GM12878 (cell line): ENCODE data around the gene PRKAR2B. TPM values are rescaled to one million over a fixed set of nuclear protein-coding genes. Genes with fewer than 3 reads are reported as not detected.
"Not testable (repeated sequence)": the region's sequence is repeated elsewhere in the genome, so short reads cannot be mapped to it uniquely, and the experiment has no call there.

Experiments used
- ATAC-seq: fragments of 200-7000 bp; cut with Tn5 transposase; 3 replicates; pipeline ENCODE4 v1.9.1; 2020; ENCODE audit warnings: mild to moderate bottlenecking, moderate library complexity
- BruUV-seq: library from RNA; stranded (reverse); fragments of 400-500 nt; replicated peaks from 2 replicates; lab custom pipeline; 2021; lab: Mats Ljungman, UMichigan
- CTCF ChIA-PET: fragments of 300-600 bp; sonication (Branson Sonifier 250); formaldehyde crosslinking; extraction: SDS; loops from one replicate; lab custom pipeline; 2021; ENCODE audit warnings: inconsistent platforms; lab: Yijun Ruan, JAX
- POLR2A ChIA-PET: fragments of 350-600 bp; formaldehyde crosslinking; extraction: SDS; loops from one replicate; lab custom pipeline; 2021; ENCODE audit warnings: inconsistent platforms; lab: Charles Lee
- RAD21 ChIA-PET: fragments of 300-600 bp; sonication (Branson Sonifier 250); formaldehyde crosslinking; loops from one replicate; lab custom pipeline; 2023; ENCODE audit warnings: antibody characterized with exemption; ENCODE audit not compliant: unreplicated experiment; lab: Charles Lee
- SMC1A ChIA-PET: fragments of 300-600 bp; sonication (Branson Sonifier 250); formaldehyde crosslinking; loops from one replicate; lab custom pipeline; 2023; ENCODE audit not compliant: unreplicated experiment, uncharacterized antibody; lab: Charles Lee
- DNase-seq: peaks from one replicate; pipeline ENCODE4 v3.0.0-alpha.2; 2011; ENCODE audit warnings: low read depth, low spot score
- FAIRE-seq: peaks from 3 replicates; lab custom pipeline; 2011; peaks lifted over from hg19 to GRCh38; lab: Jason Lieb, UNC
- H2AFZ ChIP-seq: 2 replicates; pipeline ENCODE4 v1.6.0; 2011; ENCODE audit warnings: low read depth, low read length, control low read depth; ENCODE audit not compliant: control insufficient read depth
- H3K27ac ChIP-seq: 2 replicates; pipeline ENCODE4 v1.5.1; 2011; ENCODE audit warnings: control low read depth; ENCODE audit not compliant: control insufficient read depth, insufficient read depth
- H3K27me3 ChIP-seq, 2 experiments: replicated peaks in 1 of 2; 2 replicates each; pipeline versions ENCODE4 v1.6.0 to v1.6.1; 2011; ENCODE audit warnings: low read length in 1 of 2; ENCODE audit not compliant: control insufficient read depth in 2 of 2, insufficient read depth in 2 of 2
- H3K36me3 ChIP-seq, 2 experiments: 2 replicates each; pipeline ENCODE4 v1.5.1; 2011; ENCODE audit warnings: low read length in 1 of 2; ENCODE audit not compliant: control insufficient read depth in 2 of 2, insufficient read depth in 2 of 2
- H3K4me1 ChIP-seq: 2 replicates; pipeline ENCODE4 v1.6.1; 2011; ENCODE audit warnings: mild to moderate bottlenecking, low read length, moderate library complexity, mixed read lengths; ENCODE audit not compliant: control insufficient read depth, insufficient read depth
- H3K4me2 ChIP-seq: 2 replicates; pipeline ENCODE4 v1.6.0; 2011; ENCODE audit warnings: control low read depth; ENCODE audit not compliant: control insufficient read depth, insufficient read depth
- H3K4me3 ChIP-seq: fragments of 200-600 bp; sonication (generic); 2 replicates; pipeline ENCODE4 v1.5.1; 2016
- H3K79me2 ChIP-seq: 2 replicates; pipeline ENCODE4 v1.6.0; 2011; ENCODE audit warnings: low read length; ENCODE audit not compliant: control insufficient read depth, insufficient read depth
- H3K9ac ChIP-seq: 2 replicates; pipeline ENCODE4 v1.8.0; 2011; ENCODE audit warnings: low read length, control low read depth, mixed read lengths; ENCODE audit not compliant: control insufficient read depth, insufficient read depth
- H3K9me3 ChIP-seq: replicated peaks from 3 replicates; pipeline ENCODE4 v1.5.1; 2011; ENCODE audit warnings: mild to moderate bottlenecking, low read length; ENCODE audit not compliant: control insufficient read depth, insufficient read depth
- H4K20me1 ChIP-seq: 2 replicates; pipeline ENCODE4 v1.6.0; 2011; ENCODE audit not compliant: control insufficient read depth, insufficient read depth
- ASH2L ChIP-seq: fragments of 300-600, 200-600 bp; sonication (generic); IDR thresholded peaks from 2 replicates; pipeline ENCODE4 v1.6.1; 2017; ENCODE audit warnings: low read depth, mild to moderate bottlenecking, borderline replicate concordance
- CHD1 ChIP-seq: IDR thresholded peaks from 2 replicates; pipeline ENCODE4 v1.6.1; 2012; ENCODE audit warnings: low read depth, low read length, improper control_type of control experiment
- CREB1 ChIP-seq: IDR thresholded peaks from 2 replicates; pipeline ENCODE4 v1.6.1; 2012; ENCODE audit warnings: low read depth, mild to moderate bottlenecking, inconsistent platforms
- LARP7 ChIP-seq: fragments of 450-650 bp; IDR thresholded peaks from 2 replicates; pipeline ENCODE4 v1.6.1; 2017; ENCODE audit warnings: mild to moderate bottlenecking
- MAX ChIP-seq: IDR thresholded peaks from 2 replicates; pipeline ENCODE4 v1.6.1; 2012; ENCODE audit warnings: low read depth, low read length, improper control_type of control experiment
- POLR2A ChIP-seq: IDR thresholded peaks from 2 replicates; pipeline ENCODE4 v1.6.1; 2011; ENCODE audit warnings: low read depth, mild to moderate bottlenecking, low read length
- SUZ12 ChIP-seq: fragments of 200-600 bp; sonication (generic); IDR thresholded peaks from one replicate; pipeline ENCODE4 v1.6.1; 2018; ENCODE audit warnings: antibody characterized with exemption, mild to moderate bottlenecking; ENCODE audit not compliant: unreplicated experiment
- WGBS: methylation state at CpG from one replicate; pipeline ENCODE4 v1.1.6; 2016; ENCODE audit warnings: low lambda C conversion rate; ENCODE audit not compliant: insufficient replicate concordance, insufficient coverage; ENCODE audit errors: missing lambda C conversion rate; 5-methylcytosine and 5-hydroxymethylcytosine counted together
- in situ Hi-C: fragments of 300-500 bp; cut with MboI; formaldehyde crosslinking; loops from 9 replicates; pipeline ENCODE4 v1.14.3; 2018; ENCODE audit warnings: mixed read lengths
- intact Hi-C: fragments of 100-400 bp; cut with micrococcal nuclease; formaldehyde crosslinking; loops from one replicate; pipeline ENCODE4 v1.14.2; 2022; ENCODE audit not compliant: unreplicated experiment
- polyA plus RNA-seq, 11 experiments: library from polyadenylated mRNA; depleted of rRNA in 4 of 11; unstranded in 6 of 11; stranded (reverse) in 5 of 11; fragments of >200 nt; fragmentation: Nextera tagmentation in 4 of 11; fragmentation: Illumina TruSeq in 1 of 11; extraction: Ambion mirVana in 4 of 11; extraction: Trizol in 1 of 11; gene quantifications; 1 replicate in 1 of 11; 2 replicates in 10 of 11; pipeline versions ENCODE4 v1.2.1 to v1.2.3, GENCODE V29; 2011 to 2016; ENCODE audit warnings: inconsistent platforms in 2 of 11, missing spikeins in 2 of 11, low read depth in 1 of 11
- total RNA-seq, 4 experiments: library from RNA; depleted of rRNA in 3 of 4; stranded (reverse); fragments of >200 nt in 3 of 4; fragmentation: Illumina TruSeq in 1 of 4; extraction: Trizol in 1 of 4; gene quantifications; 2 replicates each; pipeline versions ENCODE4 v1.2.1 to v1.2.3, GENCODE V29; 2013 to 2021

PRKAR2B gene
- total and polyA plus RNA-seq, 10 of the 15 experiments (the other 5 are each of a cell fraction or from before 2014, with no cell fraction given): 0.01 to 0.18 (median 0.04) TPM; not detected in 4

- POLR2A ChIA-PET: no interaction called here
- Histone ChIP-seq H3K4me3 (no peak overlapping the region), H3K27ac (no peak overlapping the region), H3K36me3 (no peaks in the 10 kb centered on the region), H2AFZ (no peak overlapping the region), H4K20me1 (no peaks in the 10 kb centered on the region), H3K9me3 (no peaks in the 10 kb centered on the region; the same call in 2 of the 3 replicates), H3K4me1 (no peaks in the 10 kb centered on the region), H3K9ac (no peak overlapping the region), H3K27me3 (peaks cover 4 to 10% of the 10 kb centered on the region in 2 experiments; a peak in 3 of 4 replicates), H3K4me2 (no peak overlapping the region), H3K79me2 (no peaks in the 10 kb centered on the region)
- ATAC-seq: no peak
- intact Hi-C loops: no loop called here
- FAIRE-seq: no peak
- in situ Hi-C loops: no loop called here
- 96% methylated on average over 2 of the region's 2 CpGs for WGBS
- CTCF ChIA-PET: interaction anchor here (0.6 to 0.8 kb wide), 2 partner anchors 9 to 1067 kb away, joined by 3 to 4 read pairs; no protein-coding TSS in a partner anchor
- RAD21 ChIA-PET: no interaction called here
- DNase-seq: no peak
- no TSS peak for BruUV-seq
- TF ChIP-seq MAX (no peak), POLR2A (no peak), CHD1 (no peak), SUZ12 (no peak), ASH2L (no peak), CREB1 (no peak), LARP7 (no peak)
- SMC1A ChIA-PET: no interaction called here
Observed at GRCh38 chr7:107041097-107041496, 3.4 kb upstream of the PRKAR2B start.

- CTCF ChIA-PET: interaction anchor here (0.8 kb wide), 1 partner anchor 8 kb away, joined by 3 read pairs; no protein-coding TSS in a partner anchor
- FAIRE-seq, POLR2A ChIA-PET: not testable (repeated sequence)
Observed at GRCh38 chr7:107041764-107042163, 2.7 kb upstream of the PRKAR2B start.

GRCh38 chr7:107042326-107042910 lies 2.1 kb upstream of the PRKAR2B start:
- H3K9ac ChIP-seq, in situ Hi-C loops, ATAC-seq, H3K79me2 ChIP-seq, POLR2A ChIA-PET, H3K4me2 ChIP-seq, FAIRE-seq, H4K20me1 ChIP-seq, H3K9me3 ChIP-seq, H2AFZ ChIP-seq, SMC1A ChIA-PET, H3K4me1 ChIP-seq, DNase-seq, H3K4me3 ChIP-seq, intact Hi-C loops, CTCF ChIA-PET, BruUV-seq, RAD21 ChIA-PET, H3K36me3 ChIP-seq, H3K27ac ChIP-seq: not testable (repeated sequence)
- peaks cover 4 to 12% of the 10 kb centered on the region in 2 experiments; a peak in 3 of 4 replicates for H3K27me3 ChIP-seq
- WGBS: 90% methylated on average over 25 of the region's 43 CpGs

More at GRCh38 chr7:107041764-107042163, 2.7 kb upstream of the PRKAR2B start:
- intact Hi-C loops, SMC1A ChIA-PET, H3K79me2 ChIP-seq, H3K4me3 ChIP-seq, H3K36me3 ChIP-seq, H3K9me3 ChIP-seq, ATAC-seq, H3K4me1 ChIP-seq, H3K4me2 ChIP-seq, BruUV-seq, DNase-seq, H2AFZ ChIP-seq, H3K9ac ChIP-seq, H3K27ac ChIP-seq, RAD21 ChIA-PET, in situ Hi-C loops, H4K20me1 ChIP-seq: not testable (repeated sequence)
- H3K27me3 ChIP-seq: peaks cover 4 to 12% of the 10 kb centered on the region in 2 experiments; a peak in 3 of 4 replicates
- 58% methylated on average over 4 of the region's 4 CpGs for WGBS
